Colonic mucosa (tissue), 4 donors: ENCODE measurements around the gene DENND5B. TPM values are rescaled to one million over a fixed set of nuclear protein-coding genes. Genes with fewer than 3 reads are reported as not detected.
"Not testable (repeated sequence)": the region's sequence is repeated elsewhere in the genome, so short reads cannot be mapped to it uniquely, and the experiment has no call there.

Experiments
- DNase-seq: peaks from one replicate; pipeline ENCODE4 v3.0.0-alpha.2; 2020
- H3K27ac ChIP-seq: fragments of 200-600 bp; one replicate; pipeline ENCODE4 v1.8.0; 2021
- H3K27me3 ChIP-seq: fragments of 200-600 bp; one replicate; pipeline ENCODE4 v1.8.0; 2021
- H3K36me3 ChIP-seq: fragments of 200-600 bp; one replicate; pipeline ENCODE4 v1.8.0; 2021
- H3K4me1 ChIP-seq: fragments of 200-600 bp; one replicate; pipeline ENCODE4 v1.8.0; 2021; ENCODE audit warnings: mild to moderate bottlenecking
- H3K4me3 ChIP-seq: fragments of 200-600 bp; one replicate; pipeline ENCODE4 v1.8.0; 2021
- H3K9ac ChIP-seq, 2 donors: one replicate each; pipeline ENCODE4 v1.7.0; 2013; ENCODE audit warnings: control low read depth in 2 of 2, low read depth in 2 of 2, low read length in 2 of 2
- H3K9me3 ChIP-seq: fragments of 200-600 bp; one replicate; pipeline ENCODE4 v1.8.0; 2021
- intact Hi-C: fragments of 100-400 bp; cut with DNase I; formaldehyde crosslinking; loops from one replicate; pipeline ENCODE4 v1.14.1; 2022
- total RNA-seq, 2 donors: library from RNA; stranded (reverse); fragmentation: NEBNext Ultra II Directional in 1 of 2; extraction: Animal tissue kit (Norgen Biotek cat#: 25700) in 1 of 2; gene quantifications; one replicate each; pipeline ENCODE4 v1.2.1, GENCODE V29; 2021
- TF ChIP-seq, protein P1 (sequence below): fragments of 200-600 bp; IDR thresholded peaks from one replicate; pipeline ENCODE4 v1.8.0; 2022; ENCODE audit warnings: antibody characterized with exemption, mild to moderate bottlenecking
- donor health status: healthy.
- donor health status: DM: no; HTN: no; CAD: no.
- donor health status: DM: no; HTN: no; CAD: no.

DENND5B gene
- total RNA-seq, 2 donors from 2014 or later = 3.9 to 11.8 TPM

DNA sequence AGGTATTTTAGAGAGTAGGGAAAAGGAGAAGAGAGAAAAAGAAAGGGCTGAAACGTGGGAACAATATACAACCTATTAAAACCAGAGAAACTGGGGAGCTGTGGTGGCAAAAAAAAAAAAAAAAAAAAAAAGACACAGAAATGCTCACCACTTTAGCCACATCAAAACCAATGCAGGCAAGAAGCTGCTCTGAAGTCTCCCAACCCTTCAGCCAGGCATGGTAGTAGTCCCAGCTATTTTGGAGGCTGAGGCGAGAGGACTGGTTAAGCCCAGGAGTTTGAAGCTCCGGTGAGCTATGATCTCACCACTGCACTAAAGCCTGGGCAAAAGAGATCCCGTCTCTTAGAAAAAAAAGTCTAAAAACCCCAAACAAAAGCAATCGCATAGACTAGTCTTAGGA, 33.2 kb downstream of the DENND5B start:
- intact Hi-C loops = no loop called here
- Histone ChIP-seq H3K4me3 (no peak overlapping the region), H3K9ac (no peak overlapping the region), H3K9me3 (no peaks in the 10 kb centered on the region), H3K4me1 (no peaks in the 10 kb centered on the region), H3K36me3 (no peaks in the 10 kb centered on the region), H3K27ac (no peak overlapping the region), H3K27me3 (no peaks in the 10 kb centered on the region)
- TF ChIP-seq, protein P1, sequence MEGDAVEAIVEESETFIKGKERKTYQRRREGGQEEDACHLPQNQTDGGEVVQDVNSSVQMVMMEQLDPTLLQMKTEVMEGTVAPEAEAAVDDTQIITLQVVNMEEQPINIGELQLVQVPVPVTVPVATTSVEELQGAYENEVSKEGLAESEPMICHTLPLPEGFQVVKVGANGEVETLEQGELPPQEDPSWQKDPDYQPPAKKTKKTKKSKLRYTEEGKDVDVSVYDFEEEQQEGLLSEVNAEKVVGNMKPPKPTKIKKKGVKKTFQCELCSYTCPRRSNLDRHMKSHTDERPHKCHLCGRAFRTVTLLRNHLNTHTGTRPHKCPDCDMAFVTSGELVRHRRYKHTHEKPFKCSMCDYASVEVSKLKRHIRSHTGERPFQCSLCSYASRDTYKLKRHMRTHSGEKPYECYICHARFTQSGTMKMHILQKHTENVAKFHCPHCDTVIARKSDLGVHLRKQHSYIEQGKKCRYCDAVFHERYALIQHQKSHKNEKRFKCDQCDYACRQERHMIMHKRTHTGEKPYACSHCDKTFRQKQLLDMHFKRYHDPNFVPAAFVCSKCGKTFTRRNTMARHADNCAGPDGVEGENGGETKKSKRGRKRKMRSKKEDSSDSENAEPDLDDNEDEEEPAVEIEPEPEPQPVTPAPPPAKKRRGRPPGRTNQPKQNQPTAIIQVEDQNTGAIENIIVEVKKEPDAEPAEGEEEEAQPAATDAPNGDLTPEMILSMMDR = no peak
- DNase-seq = no peak

DNA sequence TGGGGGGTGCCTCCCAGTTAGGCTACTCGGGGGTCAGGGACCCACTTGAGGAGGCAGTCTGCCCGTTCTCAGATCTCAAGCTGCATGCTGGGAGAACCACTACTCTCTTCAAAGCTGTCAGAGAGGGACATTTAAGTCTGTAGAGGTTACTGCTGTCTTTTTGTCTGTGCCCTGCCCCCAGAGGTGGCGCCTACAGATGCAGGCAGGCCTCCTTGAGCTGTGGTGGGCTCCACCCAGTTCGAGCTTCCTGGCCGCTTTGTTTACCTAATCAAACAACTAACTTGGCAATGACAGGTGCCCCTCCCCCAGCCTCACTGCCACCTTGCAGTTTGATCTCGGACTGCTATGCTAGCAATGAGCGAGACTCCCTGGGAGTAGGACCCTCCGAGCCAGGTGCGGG, 35.5 kb downstream of the DENND5B start:
- DNase-seq = not testable (repeated sequence)

DNA sequence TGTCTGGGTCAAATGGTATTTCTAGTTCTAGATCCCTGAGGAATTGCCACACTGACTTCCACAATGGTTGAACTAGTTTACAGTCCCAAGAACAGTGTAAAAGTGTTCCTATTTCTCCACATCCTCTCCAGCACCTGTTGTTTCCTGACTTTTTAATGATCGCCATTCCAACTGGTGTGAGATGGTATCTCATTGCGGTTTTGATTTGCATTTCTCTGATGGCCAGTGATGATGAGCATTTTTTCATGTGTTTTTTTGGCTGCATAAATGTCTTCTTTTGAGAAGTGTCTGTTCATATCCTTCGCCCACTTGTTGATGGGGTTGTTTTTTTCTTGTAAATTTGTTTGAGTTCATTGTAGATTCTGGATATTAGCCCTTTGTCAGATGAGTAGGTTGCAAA, 40.3 kb downstream of the DENND5B start:
- H3K9ac ChIP-seq, H3K36me3 ChIP-seq, H3K27me3 ChIP-seq, H3K9me3 ChIP-seq, H3K27ac ChIP-seq, intact Hi-C loops, H3K4me3 ChIP-seq, DNase-seq, H3K4me1 ChIP-seq: not testable (repeated sequence)

More for the DNA sequence above, 35.5 kb downstream of the DENND5B start:
- H3K9ac ChIP-seq, H3K9me3 ChIP-seq, H3K4me1 ChIP-seq, H3K27ac ChIP-seq, H3K36me3 ChIP-seq, intact Hi-C loops, H3K27me3 ChIP-seq, H3K4me3 ChIP-seq: not testable (repeated sequence)

DNA sequence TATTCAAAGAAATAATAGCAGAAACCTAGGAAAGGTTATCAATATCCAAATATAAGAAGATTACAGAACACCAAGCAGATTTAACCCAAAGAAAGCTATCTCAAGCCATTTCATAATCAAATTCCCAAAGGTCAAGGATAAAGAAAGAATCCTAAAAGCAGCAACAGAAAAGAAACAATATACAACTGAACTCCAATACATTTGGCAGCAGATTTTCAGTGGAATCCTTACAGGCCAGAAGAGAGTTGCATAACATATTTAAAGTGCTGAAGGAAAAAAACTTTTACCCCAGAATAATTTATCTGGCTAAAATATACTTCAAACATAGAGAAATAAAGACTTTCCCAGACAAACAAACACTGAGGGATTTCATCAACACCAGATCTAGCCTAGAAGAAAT, 54.3 kb downstream of the DENND5B start:
- no peaks in the 10 kb centered on the region for H3K36me3 ChIP-seq
- intact Hi-C loops = no loop called here
- H3K9ac ChIP-seq = no peak overlapping the region
- H3K27ac ChIP-seq = no peak overlapping the region
- TF ChIP-seq, protein P1 = no peak
- H3K4me1 ChIP-seq = no peaks in the 10 kb centered on the region
- no peak overlapping the region for H3K4me3 ChIP-seq
- no peaks in the 10 kb centered on the region for H3K27me3 ChIP-seq
- DNase-seq = no peak
- no peaks in the 10 kb centered on the region for H3K9me3 ChIP-seq

DNA sequence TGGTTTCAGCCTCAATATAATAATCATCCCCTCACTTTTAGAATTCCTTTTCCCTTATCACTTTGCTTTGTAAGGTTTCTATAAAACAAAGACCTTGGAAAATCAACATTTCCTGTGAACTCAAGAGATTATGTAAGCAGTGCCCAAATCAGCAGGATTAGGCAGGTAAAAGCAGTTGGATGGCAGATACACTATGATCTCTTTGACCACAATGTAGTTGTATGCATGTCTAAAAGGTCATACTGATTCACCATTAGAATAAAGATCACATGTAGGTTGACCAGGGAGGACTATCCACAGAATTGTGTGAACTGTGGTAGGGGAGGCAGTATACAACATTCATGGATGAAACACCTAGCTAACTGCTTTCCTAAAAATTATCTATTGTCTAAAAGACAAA, 57.5 kb downstream of the DENND5B start:
- Histone ChIP-seq H3K9ac (no peak overlapping the region), H3K27me3 (no peaks in the 10 kb centered on the region), H3K36me3 (no peaks in the 10 kb centered on the region), H3K9me3 (no peaks in the 10 kb centered on the region), H3K27ac (no peak overlapping the region), H3K4me3 (no peak overlapping the region), H3K4me1 (no peaks in the 10 kb centered on the region)
- TF ChIP-seq, protein P1 = no peak
- intact Hi-C loops = no loop called here
- DNase-seq = no peak

DNA sequence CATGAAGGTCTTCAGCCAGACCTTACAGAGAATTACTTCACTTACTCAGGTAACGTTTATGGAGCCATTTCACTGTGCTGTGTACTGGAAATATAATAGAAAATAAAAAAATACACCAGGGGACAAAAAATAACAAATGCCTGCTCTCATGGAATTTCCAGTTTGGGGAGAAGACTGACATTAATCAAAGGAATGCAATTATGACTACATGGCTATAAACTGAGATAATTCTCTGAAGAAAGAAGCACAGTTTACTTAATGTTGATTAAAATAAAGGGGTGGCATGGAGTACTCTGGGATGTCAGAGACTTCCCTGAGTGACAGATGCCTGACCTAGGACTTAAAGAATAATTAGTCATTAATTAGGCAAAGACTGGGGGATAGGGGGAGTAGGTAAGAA, 59.0 kb downstream of the DENND5B start:
- TF ChIP-seq, protein P1 = no peak
- Histone ChIP-seq H3K9ac (no peak overlapping the region), H3K4me3 (no peak overlapping the region), H3K27ac (no peak overlapping the region), H3K4me1 (no peaks in the 10 kb centered on the region), H3K27me3 (no peaks in the 10 kb centered on the region), H3K9me3 (no peaks in the 10 kb centered on the region), H3K36me3 (no peaks in the 10 kb centered on the region)
- intact Hi-C loops = no loop called here
- no peak for DNase-seq

DNA sequence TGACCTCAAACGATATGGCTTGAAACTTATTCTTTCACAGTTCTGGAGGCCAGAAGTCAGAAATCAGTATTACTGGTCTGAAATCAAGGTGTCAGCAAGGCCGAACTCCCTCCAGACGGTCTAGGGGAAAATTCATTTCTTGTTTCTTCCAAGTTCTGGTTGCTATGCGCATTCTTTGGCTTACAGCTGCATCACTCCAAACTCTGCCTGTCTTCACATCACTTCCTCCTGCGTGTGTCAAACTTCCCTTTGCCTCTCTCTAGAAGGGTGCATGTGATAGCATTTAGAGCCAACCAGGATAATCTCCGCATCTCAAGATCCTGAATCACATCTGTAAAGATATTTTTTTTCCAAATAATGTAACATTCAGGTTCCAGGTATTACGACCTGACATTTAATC, 62.8 kb downstream of the DENND5B start:
- Histone ChIP-seq H3K4me3 (no peak overlapping the region), H3K27ac (no peak overlapping the region), H3K36me3 (no peaks in the 10 kb centered on the region), H3K9me3 (no peaks in the 10 kb centered on the region), H3K9ac (no peak overlapping the region), H3K27me3 (no peaks in the 10 kb centered on the region), H3K4me1 (no peaks in the 10 kb centered on the region)
- TF ChIP-seq, protein P1 = no peak
- no peak for DNase-seq
- intact Hi-C loops = no loop called here
